Endothelial cell of umbilical vein (primary cell): ENCODE measurements around the gene NPFFR1. TPM values are rescaled to one million over a fixed set of nuclear protein-coding genes. Genes with fewer than 3 reads are reported as not detected.
A peak's percentile ranks its signal among the peaks of the same experiment; 100 is the strongest.

Experiments used
- Bru-seq: library from RNA; stranded (reverse); fragments of 400-500 nt; gene quantifications from one replicate; lab custom pipeline; 2021; lab: Mats Ljungman, UMichigan
- BruChase-seq, 2 experiments: library from RNA; stranded (reverse); fragments of 400-500 nt; gene quantifications; one replicate each; lab custom pipeline; 2021; lab: Mats Ljungman, UMichigan
- BruUV-seq: library from RNA; stranded (reverse); fragments of 400-500 nt; replicated peaks from 2 replicates; lab custom pipeline; 2021; lab: Mats Ljungman, UMichigan
- CTCF ChIA-PET: fragments of 300-600, 350-600 bp; sonication (Branson Sonifier 250); formaldehyde crosslinking; loops from one replicate; lab custom pipeline; 2021; ENCODE audit warnings: antibody characterized with exemption, inconsistent platforms; lab: Charles Lee
- POLR2A ChIA-PET: fragments of 300-600, 350-600 bp; sonication (Branson Sonifier 250); formaldehyde crosslinking; loops from one replicate; lab custom pipeline; 2021; ENCODE audit warnings: antibody characterized with exemption, inconsistent platforms; lab: Charles Lee
- DNase-seq: peaks from one replicate; pipeline ENCODE4 v3.0.0-alpha.2; 2011; ENCODE audit warnings: low read depth, low spot score
- FAIRE-seq: peaks from 2 replicates; lab custom pipeline; 2011; peaks lifted over from hg19 to GRCh38; lab: Jason Lieb, UNC
- H2AFZ ChIP-seq: 2 replicates; pipeline ENCODE4 v1.6.0; 2012; ENCODE audit warnings: low read depth, low read length, control low read depth, inconsistent platforms
- H3K27ac ChIP-seq: 2 replicates; pipeline ENCODE4 v1.5.1; 2011; ENCODE audit warnings: low read depth, mild to moderate bottlenecking, control low read depth, low read length, moderate library complexity; ENCODE audit not compliant: insufficient read depth
- H3K27me3 ChIP-seq, 2 experiments: 2 replicates each; pipeline versions ENCODE4 v1.6.0 to v1.6.1; 2011; ENCODE audit warnings: low read length in 2 of 2, mixed read lengths in 1 of 2; ENCODE audit not compliant: control insufficient read depth in 2 of 2, insufficient read depth in 2 of 2
- H3K36me3 ChIP-seq, 2 experiments: 2 replicates in 1 of 2; 3 replicates in 1 of 2; pipeline ENCODE4 v1.5.1; 2011; ENCODE audit warnings: low read length in 2 of 2, mild to moderate bottlenecking in 1 of 2, moderate library complexity in 1 of 2; ENCODE audit not compliant: control insufficient read depth in 2 of 2, insufficient read depth in 2 of 2; ENCODE audit errors: extremely low read depth in 1 of 2
- H3K4me1 ChIP-seq: 3 replicates; pipeline ENCODE4 v1.5.1; 2011; ENCODE audit warnings: mild to moderate bottlenecking, low read length; ENCODE audit not compliant: control insufficient read depth, insufficient read depth; ENCODE audit errors: extremely low read depth
- H3K4me2 ChIP-seq: 2 replicates; pipeline ENCODE4 v1.6.1; 2011; ENCODE audit warnings: low read length, control low read depth, mixed read lengths; ENCODE audit not compliant: insufficient read depth
- H3K4me3 ChIP-seq, 3 experiments: fragments of 200-600 bp in 1 of 3; sonication (generic), shearing (Covaris generic) in 1 of 3; replicated peaks in 1 of 3; 2 replicates each; pipeline ENCODE4 v1.5.1; 2011 to 2016; ENCODE audit warnings: control low read depth in 3 of 3, low read length in 3 of 3, mild to moderate bottlenecking in 2 of 3, inconsistent platforms in 1 of 3, low read depth in 1 of 3, moderate library complexity in 1 of 3; ENCODE audit not compliant: insufficient read depth in 1 of 3
- H3K79me2 ChIP-seq: 2 replicates; pipeline ENCODE4 v1.6.0; 2012; ENCODE audit warnings: low read length, inconsistent platforms; ENCODE audit not compliant: control insufficient read depth, insufficient read depth
- H3K9ac ChIP-seq: replicated peaks from 2 replicates; pipeline ENCODE3; 2011; ENCODE audit warnings: low read length, control low read depth; ENCODE audit not compliant: insufficient read depth; ENCODE audit errors: extremely low read depth
- H3K9me1 ChIP-seq: replicated peaks from 3 replicates; pipeline ENCODE4 v1.6.0; 2011; ENCODE audit warnings: mild to moderate bottlenecking, low read length; ENCODE audit not compliant: control insufficient read depth, insufficient read depth; ENCODE audit errors: extremely low read depth
- H3K9me3 ChIP-seq: replicated peaks from 2 replicates; pipeline ENCODE4 v1.5.1; 2012; ENCODE audit warnings: low read length, inconsistent platforms; ENCODE audit not compliant: control insufficient read depth, insufficient read depth
- H4K20me1 ChIP-seq: replicated peaks from 2 replicates; pipeline ENCODE3; 2011; ENCODE audit warnings: mild to moderate bottlenecking, low read length; ENCODE audit not compliant: control insufficient read depth, insufficient read depth; ENCODE audit errors: extremely low read depth
- EZH2 ChIP-seq: IDR thresholded peaks from 2 replicates; pipeline ENCODE4 v1.6.1; 2012; ENCODE audit warnings: borderline replicate concordance, low read depth, mild to moderate bottlenecking, moderate library complexity, low read length, inconsistent platforms; ENCODE audit not compliant: severe bottlenecking
- FOS ChIP-seq: IDR thresholded peaks from 2 replicates; pipeline ENCODE4 v1.6.1; 2011; ENCODE audit warnings: mild to moderate bottlenecking, low read length, moderate library complexity, borderline replicate concordance; ENCODE audit not compliant: insufficient read depth
- POLR2A ChIP-seq: IDR thresholded peaks from 2 replicates; pipeline ENCODE4 v1.6.1; 2012; ENCODE audit warnings: low read depth, mild to moderate bottlenecking, control low read depth, low read length
- POLR2AphosphoS5 ChIP-seq: IDR thresholded peaks from 2 replicates; pipeline ENCODE4 v1.6.1; 2012; ENCODE audit warnings: low read depth, mild to moderate bottlenecking, control low read depth, low read length, moderate library complexity; ENCODE audit not compliant: insufficient read depth
- dilution Hi-C: fragments of 300-500 bp; cut with MboI; formaldehyde crosslinking; loops from one replicate; pipeline ENCODE4 v1.15.0; 2019; ENCODE audit warnings: low sequenced_read_pairs; ENCODE audit not compliant: extremely low pct_ligation_motif_present
- intact Hi-C: fragments of 100-400 bp; cut with micrococcal nuclease; formaldehyde crosslinking; loops from one replicate; pipeline ENCODE4 v1.10.0; 2022
- long read RNA-seq: library from polyadenylated mRNA; stranded (forward); transcript quantifications from one replicate; pipeline ENCODE4 v2.0.0, GENCODE V29; 2021
- polyA minus RNA-seq, 3 experiments: library from RNA; depleted of rRNA, polyadenylated mRNA; stranded (reverse); fragments of >200 nt; gene quantifications; 1 replicate in 1 of 3; 2 replicates in 2 of 3; pipeline ENCODE4 v1.2.3, GENCODE V29; 2011
- polyA plus RNA-seq, 4 experiments: library from polyadenylated mRNA; depleted of rRNA in 3 of 4; stranded (reverse) in 3 of 4; unstranded in 1 of 4; fragments of >200 nt; gene quantifications; 2 replicates each; pipeline versions ENCODE4 v1.2.1 to v1.2.3, GENCODE V29; 2011 to 2012; ENCODE audit warnings: missing spikeins in 1 of 4
- total RNA-seq: library from RNA; stranded (reverse); gene quantifications from 2 replicates; pipeline ENCODE4 v1.2.3, GENCODE V29; 2021
- TF ChIP-seq, protein P1 (sequence below): IDR thresholded peaks from 2 replicates; pipeline ENCODE4 v1.6.1; 2011; ENCODE audit not compliant: insufficient read depth, insufficient read length

The NPFFR1 gene, protein sequence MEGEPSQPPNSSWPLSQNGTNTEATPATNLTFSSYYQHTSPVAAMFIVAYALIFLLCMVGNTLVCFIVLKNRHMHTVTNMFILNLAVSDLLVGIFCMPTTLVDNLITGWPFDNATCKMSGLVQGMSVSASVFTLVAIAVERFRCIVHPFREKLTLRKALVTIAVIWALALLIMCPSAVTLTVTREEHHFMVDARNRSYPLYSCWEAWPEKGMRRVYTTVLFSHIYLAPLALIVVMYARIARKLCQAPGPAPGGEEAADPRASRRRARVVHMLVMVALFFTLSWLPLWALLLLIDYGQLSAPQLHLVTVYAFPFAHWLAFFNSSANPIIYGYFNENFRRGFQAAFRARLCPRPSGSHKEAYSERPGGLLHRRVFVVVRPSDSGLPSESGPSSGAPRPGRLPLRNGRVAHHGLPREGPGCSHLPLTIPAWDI
- total RNA-seq (not detected in 2 replicates), polyA plus RNA-seq (not detected in 2 replicates), polyA minus RNA-seq (not detected in 2 replicates), Bru-seq, nascent RNA (not detected), BruChase-seq, experiment 1, labeled RNA remaining after a 6-hour chase (not detected), BruChase-seq, experiment 2, labeled RNA remaining after a 2-hour chase (not detected)
- not detected in 2 replicates for polyA plus RNA-seq (2011; cell fraction: cytosol; rRNA removed)
- not detected in 2 replicates for polyA plus RNA-seq (2011; cell fraction: nucleus; rRNA removed)
- not detected in 2 replicates for polyA plus RNA-seq (2012)
- not detected for polyA minus RNA-seq (2011; cell fraction: cytosol; rRNA and poly(A)+ RNA removed)
- polyA minus RNA-seq (2011; cell fraction: nucleus; rRNA and poly(A)+ RNA removed) = not detected in 2 replicates
- long read RNA-seq = 0 reads

DNA sequence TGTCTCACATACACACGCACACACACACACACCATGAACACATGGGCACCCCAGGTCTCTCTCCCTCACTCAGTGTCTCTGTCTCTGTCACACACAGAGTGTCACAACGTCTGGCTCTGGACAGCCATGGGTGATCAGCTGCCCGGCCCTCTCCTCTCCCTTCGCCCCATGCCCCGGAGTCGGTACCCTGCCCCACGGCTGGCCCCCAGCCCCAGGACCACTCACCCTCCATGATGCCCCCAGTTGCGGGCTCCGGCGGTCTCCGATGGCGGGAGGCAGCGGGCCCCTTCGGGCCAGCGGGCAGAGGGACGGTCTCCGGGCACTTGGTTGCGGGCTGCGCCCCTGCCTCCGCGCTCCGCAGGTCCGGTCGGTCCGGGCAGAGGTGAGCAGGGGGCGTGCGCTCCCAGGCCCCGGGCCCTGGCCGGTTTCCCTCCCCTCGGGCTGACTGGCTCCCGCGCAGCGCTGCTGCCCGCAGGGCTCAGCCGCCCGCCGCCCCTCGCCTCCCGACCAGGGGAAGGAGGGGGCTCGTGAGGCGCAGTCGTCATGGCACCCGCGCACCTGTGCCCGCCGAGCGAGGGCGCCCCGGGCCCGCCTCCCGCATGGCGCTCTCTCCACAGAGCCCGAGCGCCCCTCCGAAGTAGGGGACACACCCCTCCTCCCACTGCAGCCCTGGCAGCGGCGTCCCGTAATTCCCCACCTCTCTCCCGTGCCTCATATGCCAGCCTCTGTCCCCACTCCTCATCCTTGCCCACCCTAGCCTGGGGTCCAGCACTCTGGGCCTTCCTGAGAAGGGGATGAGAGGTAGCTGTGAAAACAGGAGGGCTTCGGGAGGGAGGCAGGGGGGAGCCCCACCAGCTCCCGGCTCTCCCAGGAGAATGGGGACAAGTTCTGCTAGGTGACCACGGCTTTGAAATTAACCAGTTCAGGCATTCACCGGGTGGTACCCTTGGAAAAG lies at the start of gene NPFFR1:
Gene NPFFR1 (minus strand): TSS at position 560 of the 955 bp plus-strand sequence. CDS start 328 bp downstream, at position 232.
- Histone ChIP-seq H3K9me3 (no peaks in the 10 kb centered on the region), H3K9ac (no peak within 1 kb of the TSS), H3K9me1 (no peaks in the 10 kb centered on the region), H3K4me3 (no peak within 1 kb of the TSS), H2AFZ (no peak within 1 kb of the TSS), H3K27ac (no peak within 1 kb of the TSS), H3K4me1 (no peaks in the 10 kb centered on the region), H3K79me2 (no peaks in the 10 kb centered on the region), H4K20me1 (no peaks in the 10 kb centered on the region), H3K27me3 (peaks cover 51 to 66% of the 10 kb centered on the region in 2 experiments), H3K4me2 (no peak within 1 kb of the TSS), H3K36me3 (no peaks in the 10 kb centered on the region)
- intact Hi-C loops = no loop called here
- DNase-seq = no peak
- TF ChIP-seq, protein P1, sequence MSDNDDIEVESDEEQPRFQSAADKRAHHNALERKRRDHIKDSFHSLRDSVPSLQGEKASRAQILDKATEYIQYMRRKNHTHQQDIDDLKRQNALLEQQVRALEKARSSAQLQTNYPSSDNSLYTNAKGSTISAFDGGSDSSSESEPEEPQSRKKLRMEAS = no peak
- TF ChIP-seq FOS (no peak), EZH2 (peak; percentile 92), POLR2AphosphoS5 (no peak), POLR2A (no peak)
- ChIA-PET CTCF (interaction anchor here (2.0 kb wide), 1 partner anchor 11 kb away, joined by 6 read pairs; no protein-coding TSS in a partner anchor), POLR2A (no interaction called here)
- BruUV-seq = no TSS peak
- FAIRE-seq = no peak
- dilution Hi-C loops = no loop called here
